Measurements from ENCODE around the gene DCC.

The DCC gene

GRCh38 chr18:52607985-52608384, 268.0 kb downstream of the DCC start:
- Mint-ChIP-seq H3K4me3 (no peak overlapping the region), H3K4me1 (no peaks in the 10 kb centered on the region), H3K36me3 (ENCODE audit: low read depth) (no peaks in the 10 kb centered on the region)

GRCh38 chr18:52610451-52611115, 270.6 kb downstream of the DCC start:
- H3K27me3 Mint-ChIP-seq (ENCODE audit: low read depth, poor library complexity), result peaks cover 3% of the 10 kb centered on the region
- no peak for DNase-seq
- H3K36me3 Mint-ChIP-seq (ENCODE audit: low read depth), result no peaks in the 10 kb centered on the region
- no peaks in the 10 kb centered on the region for H3K4me1 Mint-ChIP-seq
- no peaks in the 10 kb centered on the region for H3K9me3 Mint-ChIP-seq
- no peak overlapping the region for H3K27ac Mint-ChIP-seq
- no peak for TF ChIP-seq CTCF (IDR thresholded peaks at IDR 0.05)
- H3K4me3 Mint-ChIP-seq, result no peak overlapping the region

More at GRCh38 chr18:52607985-52608384, 268.0 kb downstream of the DCC start:
- no peak for TF ChIP-seq CTCF (IDR thresholded peaks at IDR 0.05)
- no peaks in the 10 kb centered on the region for H3K9me3 Mint-ChIP-seq
- no peak for DNase-seq
- H3K27ac Mint-ChIP-seq, result no peak overlapping the region
- H3K27me3 Mint-ChIP-seq (ENCODE audit: low read depth, poor library complexity), result peaks cover 3% of the 10 kb centered on the region

GRCh38 chr18:52612406-52612805, 272.4 kb downstream of the DCC start:
- DNase-seq, result no peak
- H3K4me1 Mint-ChIP-seq, result no peaks in the 10 kb centered on the region
- no peak overlapping the region for H3K27ac Mint-ChIP-seq
- H3K27me3 Mint-ChIP-seq (ENCODE audit: low read depth, poor library complexity), result peaks cover 3% of the 10 kb centered on the region
- H3K36me3 Mint-ChIP-seq (ENCODE audit: low read depth), result no peaks in the 10 kb centered on the region
- H3K4me3 Mint-ChIP-seq, result no peak overlapping the region
- no peaks in the 10 kb centered on the region for H3K9me3 Mint-ChIP-seq
- no peak for TF ChIP-seq CTCF (IDR thresholded peaks at IDR 0.05)

GRCh38 chr18:52615321-52615720, 275.3 kb downstream of the DCC start:
- Mint-ChIP-seq H3K4me1 (no peaks in the 10 kb centered on the region), H3K36me3 (ENCODE audit: low read depth) (no peaks in the 10 kb centered on the region), H3K9me3 (no peaks in the 10 kb centered on the region), H3K27me3 (ENCODE audit: low read depth, poor library complexity) (peaks cover 3% of the 10 kb centered on the region), H3K4me3 (no peak overlapping the region), H3K27ac (no peak overlapping the region)
- no peak for TF ChIP-seq CTCF (IDR thresholded peaks at IDR 0.05)
- DNase-seq, result no peak

- Mint-ChIP-seq H3K4me3 (no peak overlapping the region), H3K9me3 (no peaks in the 10 kb centered on the region), H3K27ac (no peak overlapping the region), H3K27me3 (ENCODE audit: low read depth, poor library complexity) (peaks cover 3% of the 10 kb centered on the region), H3K4me1 (no peaks in the 10 kb centered on the region), H3K36me3 (ENCODE audit: low read depth) (no peaks in the 10 kb centered on the region)
- no peak for TF ChIP-seq CTCF (IDR thresholded peaks at IDR 0.05)
- no peak for DNase-seq
These were observed 275.9 kb downstream of the DCC start for GRCh38 chr18:52615943-52616342.

GRCh38 chr18:52617931-52618330, 277.9 kb downstream of the DCC start:
- H3K27ac Mint-ChIP-seq, result no peak overlapping the region
- H3K4me3 Mint-ChIP-seq, result no peak overlapping the region
- no peaks in the 10 kb centered on the region for H3K9me3 Mint-ChIP-seq
- TF ChIP-seq CTCF (IDR thresholded peaks at IDR 0.05), result no peak
- no peaks in the 10 kb centered on the region for H3K27me3 Mint-ChIP-seq (ENCODE audit: low read depth, poor library complexity)
- H3K4me1 Mint-ChIP-seq, result no peaks in the 10 kb centered on the region
- no peaks in the 10 kb centered on the region for H3K36me3 Mint-ChIP-seq (ENCODE audit: low read depth)
- no peak for DNase-seq

Measured in nephron progenitor cell (in vitro differentiated cells).